HEK293 (cell line): ENCODE measurements around the gene HES5.

Experiments used
- CTCF ChIA-PET: fragments of 350-600 bp; formaldehyde crosslinking; extraction: SDS; loops from one replicate; lab custom pipeline; 2021; ENCODE audit warnings: antibody characterized with exemption; lab: Yijun Ruan, JAX
- POLR2A ChIA-PET: fragments of 300-600 bp; formaldehyde crosslinking; extraction: SDS; loops from one replicate; lab custom pipeline; 2020; ENCODE audit warnings: antibody characterized with exemption, inconsistent platforms; lab: Yijun Ruan, JAX
- H3K27ac ChIP-seq: fragments of 200-500 bp; sonication (Bioruptor generic); 2 replicates; pipeline ENCODE4 v1.5.1; 2014; ENCODE audit warnings: low read depth, low read length, control low read depth, inconsistent platforms; ENCODE audit errors: extremely low read depth
- H3K36me3 ChIP-seq, 2 experiments: fragments of 200-500 bp in 1 of 2; sonication (Bioruptor generic) in 1 of 2; 1 replicate in 1 of 2; 2 replicates in 1 of 2; pipeline ENCODE4 v1.5.1; 2014 to 2017; ENCODE audit warnings: inconsistent platforms in 2 of 2, low read length in 2 of 2; ENCODE audit not compliant: control insufficient read depth in 2 of 2, insufficient read depth in 1 of 2
- H3K4me1 ChIP-seq: fragments of 200-500 bp; sonication (Bioruptor generic); 2 replicates; pipeline ENCODE4 v1.5.1; 2014; ENCODE audit warnings: mild to moderate bottlenecking, low read length, inconsistent platforms; ENCODE audit not compliant: control insufficient read depth, insufficient read depth
- H3K4me3 ChIP-seq: 2 replicates; pipeline ENCODE4 v1.5.1; 2011; ENCODE audit warnings: low read depth, mild to moderate bottlenecking, control low read depth, low read length, moderate library complexity
- H3K9me3 ChIP-seq: fragments of 200-500 bp; sonication (Bioruptor generic); 2 replicates; pipeline ENCODE4 v1.5.1; 2014; ENCODE audit warnings: low read depth, low read length, inconsistent platforms; ENCODE audit not compliant: control insufficient read depth, insufficient read depth
- EGR2 ChIP-seq: fragments of 450-650 bp; formaldehyde crosslinking; IDR thresholded peaks from 2 replicates; pipeline ENCODE4 v1.5.1; 2016; ENCODE audit warnings: low read depth, missing biosample characterization, missing genetic modification characterization
- GLIS1 ChIP-seq: fragments of 450-650 bp; formaldehyde crosslinking; IDR thresholded peaks from 2 replicates; pipeline ENCODE4 v1.5.1; 2016; ENCODE audit warnings: missing biosample characterization, missing genetic modification characterization
- HIC1 ChIP-seq: fragments of 450-650 bp; formaldehyde crosslinking; IDR thresholded peaks from 2 replicates; pipeline ENCODE4 v1.5.1; 2016; ENCODE audit warnings: missing biosample characterization, missing genetic modification characterization
- KLF1 ChIP-seq: fragments of 450-650 bp; formaldehyde crosslinking; IDR thresholded peaks from 2 replicates; pipeline ENCODE4 v1.5.1; 2016; ENCODE audit warnings: missing biosample characterization, missing genetic modification characterization
- KLF9 ChIP-seq: fragments of 450-650 bp; formaldehyde crosslinking; IDR thresholded peaks from 2 replicates; pipeline ENCODE4 v1.5.1; 2016; ENCODE audit warnings: missing biosample characterization, missing genetic modification characterization, low read depth
- SP7 ChIP-seq: fragments of 450-650 bp; formaldehyde crosslinking; IDR thresholded peaks from 2 replicates; pipeline ENCODE4 v1.5.1; 2016; ENCODE audit warnings: missing biosample characterization, missing genetic modification characterization
- ZBTB48 ChIP-seq: fragments of 450-650 bp; formaldehyde crosslinking; IDR thresholded peaks from 2 replicates; pipeline ENCODE4 v1.5.1; 2016; ENCODE audit warnings: missing biosample characterization, missing genetic modification characterization
- ZIC2 ChIP-seq: fragments of 450-650 bp; formaldehyde crosslinking; IDR thresholded peaks from 2 replicates; pipeline ENCODE4 v1.5.1; 2016; ENCODE audit warnings: missing biosample characterization, missing genetic modification characterization
- ZNF26 ChIP-seq: fragments of 450-650 bp; formaldehyde crosslinking; IDR thresholded peaks from 2 replicates; pipeline ENCODE4 v1.5.1; 2016; ENCODE audit warnings: missing biosample characterization, missing genetic modification characterization
- ZNF292 ChIP-seq: fragments of 450-650 bp; formaldehyde crosslinking; IDR thresholded peaks from 2 replicates; pipeline ENCODE4 v1.5.1; 2016; ENCODE audit warnings: low read depth, missing biosample characterization, missing genetic modification characterization, borderline replicate concordance
- ZNF404 ChIP-seq: fragments of 450-650 bp; formaldehyde crosslinking; IDR thresholded peaks from 2 replicates; pipeline ENCODE4 v1.5.1; 2017; ENCODE audit warnings: missing biosample characterization, missing genetic modification characterization
- ZNF449 ChIP-seq: fragments of 450-650 bp; formaldehyde crosslinking; IDR thresholded peaks from 2 replicates; pipeline ENCODE4 v1.5.1; 2017; ENCODE audit warnings: missing biosample characterization, mild to moderate bottlenecking, missing genetic modification characterization, moderate library complexity
- ZNF518A ChIP-seq: fragments of 450-650 bp; formaldehyde crosslinking; conservative IDR thresholded peaks from 2 replicates; pipeline ENCODE4 v1.5.1; 2016; ENCODE audit warnings: low read depth, missing biosample characterization, missing genetic modification characterization
- ZNF548 ChIP-seq: fragments of 450-650 bp; formaldehyde crosslinking; IDR thresholded peaks from 2 replicates; pipeline ENCODE4 v1.5.1; 2016; ENCODE audit warnings: missing biosample characterization, missing genetic modification characterization
- ZNF639 ChIP-seq: fragments of 450-650 bp; formaldehyde crosslinking; IDR thresholded peaks from 2 replicates; pipeline ENCODE4 v1.5.1; 2016; ENCODE audit warnings: missing biosample characterization, missing genetic modification characterization

The HES5 gene

GRCh38 chr1:2528016-2528415, 2.0 kb downstream of the HES5 start:
- no peak overlapping the region for H3K27ac ChIP-seq
- no peak overlapping the region for H3K4me3 ChIP-seq
- TF ChIP-seq ZNF518A (tag by site-specific recombination), result no peak
- H3K36me3 ChIP-seq, result peaks cover 0 to 11% of the 10 kb centered on the region in 2 experiments; a peak in 1 of 3 replicates
- H3K4me1 ChIP-seq, result peaks cover 23% of the 10 kb centered on the region
- ChIA-PET CTCF (no interaction called here), POLR2A (no interaction called here)
- no peaks in the 10 kb centered on the region for H3K9me3 ChIP-seq

- H3K9me3 ChIP-seq, result no peaks in the 10 kb centered on the region
- H3K4me1 ChIP-seq, result peaks cover 23% of the 10 kb centered on the region
- H3K4me3 ChIP-seq, result no peak overlapping the region
- TF ChIP-seq HIC1 (tag by site-specific recombination), result peak; percentile 60
- no peak for TF ChIP-seq ZNF26 (tag by site-specific recombination)
- peak; percentile 52; the same call in 1 of the 2 replicates for TF ChIP-seq GLIS1 (tag by site-specific recombination)
- no peak for TF ChIP-seq ZNF548 (tag by site-specific recombination)
- TF ChIP-seq ZIC2 (tag by site-specific recombination), result peak; percentile 57
- no peak for TF ChIP-seq ZNF404 (tag by site-specific recombination)
- POLR2A ChIA-PET, result interaction anchor here (1.4 to 2.2 kb wide), 2 partner anchors 7 to 20 kb away, joined by 4 to 16 read pairs; no protein-coding TSS in a partner anchor
- H3K27ac ChIP-seq, result no peak overlapping the region
- CTCF ChIA-PET, result no interaction called here
- peaks cover 0 to 16% of the 10 kb centered on the region in 2 experiments; a peak in 1 of 3 replicates for H3K36me3 ChIP-seq
Measured at GRCh38 chr1:2527556-2527860, 2.6 kb downstream of the HES5 start.

GRCh38 chr1:2526824-2527555, 3.1 kb downstream of the HES5 start:
- no peak overlapping the region for H3K27ac ChIP-seq
- ChIA-PET CTCF (no interaction called here), POLR2A (interaction anchor here (1.0 to 2.7 kb wide), 13 partner anchors 8 to 135 kb away, joined by 3 to 33 read pairs (median 5); partner anchors contain the start of genes MORN1 and RER1)
- H3K36me3 ChIP-seq, result peaks cover 0 to 21% of the 10 kb centered on the region in 2 experiments; a peak in 1 of 3 replicates
- H3K9me3 ChIP-seq, result no peaks in the 10 kb centered on the region
- H3K4me1 ChIP-seq, result peaks cover 23% of the 10 kb centered on the region
- peak overlapping the region; percentile 15 for H3K4me3 ChIP-seq
- TF ChIP-seq KLF1 (tag by site-specific recombination) (peak; percentile 68; the same call in 1 of the 2 replicates), KLF9 (0 out of 2 replicates have a peak, but pooled peaks have one; percentile 32), ZNF449 (no peak), EGR2 (tag by site-specific recombination) (peak; percentile 72), ZIC2 (tag by site-specific recombination) (peak; percentile 47; the same call in 1 of the 2 replicates), SP7 (tag by site-specific recombination) (peak; percentile 53; the same call in 1 of the 2 replicates), ZNF292 (tag by site-specific recombination) (no peak), ZNF639 (no peak), ZBTB48 (peak; percentile 75)
